OCI-LY1 (cell line): ENCODE data around the gene ATAD3C.

Experiments used
- CTCF ChIP-seq: fragments of 200-600 bp; sonication (generic), shearing (Covaris generic); IDR thresholded peaks from 2 replicates; pipeline ENCODE4 v1.5.1; 2017; ENCODE audit warnings: mild to moderate bottlenecking, antibody characterized with exemption, low read length, moderate library complexity, mixed read lengths
- EZH2 ChIP-seq: fragments of 200-600 bp; sonication (generic), shearing (Covaris generic); IDR thresholded peaks from 2 replicates; pipeline ENCODE4 v1.8.0; 2017; ENCODE audit warnings: borderline replicate concordance, mixed run types, mild to moderate bottlenecking, antibody characterized with exemption, low read length, moderate library complexity, mixed read lengths

- TF ChIP-seq CTCF: no peak
- no peak for TF ChIP-seq EZH2
These were observed 48.7 kb upstream of the ATAD3C start for GRCh38 chr1:1400576-1401456.
